Measurements from ENCODE around the gene MBNL1.
"Not testable (repeated sequence)": the region's sequence is repeated elsewhere in the genome, so short reads cannot be mapped to it uniquely, and the experiment has no call there.

The MBNL1 gene

GRCh38 chr3:152321955-152322377, 53.2 kb downstream of the MBNL1 start:
- no peak for DNase-seq

- no peak for DNase-seq
Measured at GRCh38 chr3:152322756-152323155, 54.0 kb downstream of the MBNL1 start.

GRCh38 chr3:152323834-152324233, 55.1 kb downstream of the MBNL1 start:
- no peak for DNase-seq

- no peak for DNase-seq
Measured at GRCh38 chr3:152325136-152325535, 56.4 kb downstream of the MBNL1 start.

GRCh38 chr3:152327203-152327602, 58.5 kb downstream of the MBNL1 start:
- no peak for DNase-seq

- DNase-seq, result no peak
Measured at GRCh38 chr3:152328841-152329240, 60.1 kb downstream of the MBNL1 start.

GRCh38 chr3:152330559-152330958, 61.8 kb downstream of the MBNL1 start:
- no peak for DNase-seq

GRCh38 chr3:152331018-152331541, 62.4 kb downstream of the MBNL1 start:
- DNase-seq, result no peak

- no peak for DNase-seq
Measured at GRCh38 chr3:152331998-152332397, 63.3 kb downstream of the MBNL1 start.

- no peak for DNase-seq
Measured at GRCh38 chr3:152333928-152334327, 65.2 kb downstream of the MBNL1 start.

GRCh38 chr3:152334761-152335160, 66.0 kb downstream of the MBNL1 start:
- no peak for DNase-seq

GRCh38 chr3:152335273-152335672, 66.5 kb downstream of the MBNL1 start:
- no peak for DNase-seq

GRCh38 chr3:152337337-152337736, 68.6 kb downstream of the MBNL1 start:
- not testable (repeated sequence) for DNase-seq

GRCh38 chr3:152338159-152338720, 69.5 kb downstream of the MBNL1 start:
- DNase-seq, result no peak

- DNase-seq, result no peak
Measured at GRCh38 chr3:152339881-152340505, 71.3 kb downstream of the MBNL1 start.

GRCh38 chr3:152345233-152345632, 76.5 kb downstream of the MBNL1 start:
- no peak for DNase-seq

GRCh38 chr3:152346058-152346457, 77.3 kb downstream of the MBNL1 start:
- DNase-seq, result no peak

GRCh38 chr3:152346740-152347139, 78.0 kb downstream of the MBNL1 start:
- no peak for DNase-seq

- DNase-seq, result no peak
Measured at GRCh38 chr3:152348436-152349177, 79.9 kb downstream of the MBNL1 start.

GRCh38 chr3:152349392-152349791, 80.7 kb downstream of the MBNL1 start:
- DNase-seq, result no peak

GRCh38 chr3:152350139-152350538, 81.4 kb downstream of the MBNL1 start:
- DNase-seq, result no peak

GRCh38 chr3:152350776-152351175, 82.0 kb downstream of the MBNL1 start:
- DNase-seq, result no peak

- DNase-seq, result no peak
Measured at GRCh38 chr3:152352554-152352953, 83.8 kb downstream of the MBNL1 start.

GRCh38 chr3:152353578-152353977, 84.8 kb downstream of the MBNL1 start:
- DNase-seq, result no peak
